ENCODE data around the gene IL17RA.

DNA sequence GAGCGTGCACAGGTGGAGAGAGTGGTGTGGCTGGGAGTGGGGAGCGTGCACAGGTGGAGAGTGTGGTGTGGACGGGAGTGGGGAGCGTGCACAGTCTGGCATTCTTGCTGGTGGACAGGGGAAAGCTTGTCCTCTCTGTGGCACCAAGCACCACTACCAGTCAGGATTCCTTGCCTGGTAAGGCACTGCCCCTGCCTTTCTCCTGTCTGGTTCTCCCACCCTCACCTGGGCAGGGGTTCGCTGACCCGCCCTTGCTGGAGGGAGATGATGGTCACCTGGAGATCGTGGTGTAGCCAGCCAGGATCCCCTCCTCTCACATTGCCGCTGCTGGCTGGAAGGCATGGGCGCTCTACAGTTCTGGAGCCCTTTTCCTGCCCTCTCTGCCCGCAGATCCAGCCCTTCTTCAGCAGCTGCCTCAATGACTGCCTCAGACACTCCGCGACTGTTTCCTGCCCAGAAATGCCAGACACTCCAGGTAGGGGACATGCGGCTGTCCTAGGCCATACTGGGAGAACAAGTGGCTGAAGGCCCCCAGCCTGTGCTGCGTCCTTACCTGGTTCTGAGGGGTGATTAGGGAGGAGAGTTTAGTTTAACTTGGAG, 19.6 kb downstream of the IL17RA start:
- TF ChIP-seq, protein P1, sequence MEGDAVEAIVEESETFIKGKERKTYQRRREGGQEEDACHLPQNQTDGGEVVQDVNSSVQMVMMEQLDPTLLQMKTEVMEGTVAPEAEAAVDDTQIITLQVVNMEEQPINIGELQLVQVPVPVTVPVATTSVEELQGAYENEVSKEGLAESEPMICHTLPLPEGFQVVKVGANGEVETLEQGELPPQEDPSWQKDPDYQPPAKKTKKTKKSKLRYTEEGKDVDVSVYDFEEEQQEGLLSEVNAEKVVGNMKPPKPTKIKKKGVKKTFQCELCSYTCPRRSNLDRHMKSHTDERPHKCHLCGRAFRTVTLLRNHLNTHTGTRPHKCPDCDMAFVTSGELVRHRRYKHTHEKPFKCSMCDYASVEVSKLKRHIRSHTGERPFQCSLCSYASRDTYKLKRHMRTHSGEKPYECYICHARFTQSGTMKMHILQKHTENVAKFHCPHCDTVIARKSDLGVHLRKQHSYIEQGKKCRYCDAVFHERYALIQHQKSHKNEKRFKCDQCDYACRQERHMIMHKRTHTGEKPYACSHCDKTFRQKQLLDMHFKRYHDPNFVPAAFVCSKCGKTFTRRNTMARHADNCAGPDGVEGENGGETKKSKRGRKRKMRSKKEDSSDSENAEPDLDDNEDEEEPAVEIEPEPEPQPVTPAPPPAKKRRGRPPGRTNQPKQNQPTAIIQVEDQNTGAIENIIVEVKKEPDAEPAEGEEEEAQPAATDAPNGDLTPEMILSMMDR (conservative IDR thresholded peaks at IDR 0.05; ENCODE audit: low read length) = no peak
- no peak for TF ChIP-seq EZH2phosphoT487 (IDR thresholded peaks at IDR 0.05; ENCODE audit: borderline replicate concordance)
